Esophagus muscularis mucosa (tissue), 4 donors: ENCODE data around the gene FRY.

ENCODE experiments used
- EP300 ChIP-seq: sonication (generic); formaldehyde crosslinking; IDR thresholded peaks from one replicate; pipeline ENCODE4 v1.6.1; 2017; ENCODE audit warnings: antibody characterized with exemption
- POLR2A ChIP-seq: fragments of 450-650 bp; IDR thresholded peaks from one replicate; pipeline ENCODE4 v1.6.1; 2017; ENCODE audit warnings: antibody characterized with exemption, moderate library complexity, mild to moderate bottlenecking, low read depth
- POLR2AphosphoS5 ChIP-seq, 2 donors: sonication (generic); formaldehyde crosslinking; IDR thresholded peaks; one replicate each; pipeline ENCODE4 v1.6.1; 2017; ENCODE audit warnings: antibody characterized with exemption in 2 of 2
- TF ChIP-seq, protein P1 (sequence below), 3 experiments: fragments of 200-600 bp in 2 of 3; fragments of 450-650 bp in 1 of 3; sonication (generic) in 2 of 3; IDR thresholded peaks; one replicate each; pipeline ENCODE4 v1.5.1; 2017 to 2019; ENCODE audit warnings: antibody characterized with exemption in 3 of 3, mild to moderate bottlenecking in 2 of 3, moderate library complexity in 1 of 3

DNA sequence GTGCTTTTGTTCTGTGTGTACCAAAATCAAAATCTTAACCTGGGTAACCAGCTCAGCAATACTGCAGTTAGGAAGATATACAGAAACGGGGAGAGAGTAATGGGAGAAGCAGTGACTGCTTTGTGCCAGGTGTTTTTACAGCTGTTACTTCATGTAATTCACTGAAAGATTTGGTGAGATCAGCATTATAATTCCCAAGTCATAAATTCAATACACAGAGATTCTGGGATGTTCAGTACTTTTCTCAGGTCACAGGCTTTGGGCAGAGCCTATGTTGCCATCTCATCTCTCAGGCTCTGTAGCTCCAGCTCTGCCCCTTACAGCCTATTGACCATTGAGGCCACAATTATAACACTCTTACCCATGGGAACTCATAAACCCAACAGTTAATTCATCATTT, 145.1 kb downstream of the FRY start:
- TF ChIP-seq, protein P1, sequence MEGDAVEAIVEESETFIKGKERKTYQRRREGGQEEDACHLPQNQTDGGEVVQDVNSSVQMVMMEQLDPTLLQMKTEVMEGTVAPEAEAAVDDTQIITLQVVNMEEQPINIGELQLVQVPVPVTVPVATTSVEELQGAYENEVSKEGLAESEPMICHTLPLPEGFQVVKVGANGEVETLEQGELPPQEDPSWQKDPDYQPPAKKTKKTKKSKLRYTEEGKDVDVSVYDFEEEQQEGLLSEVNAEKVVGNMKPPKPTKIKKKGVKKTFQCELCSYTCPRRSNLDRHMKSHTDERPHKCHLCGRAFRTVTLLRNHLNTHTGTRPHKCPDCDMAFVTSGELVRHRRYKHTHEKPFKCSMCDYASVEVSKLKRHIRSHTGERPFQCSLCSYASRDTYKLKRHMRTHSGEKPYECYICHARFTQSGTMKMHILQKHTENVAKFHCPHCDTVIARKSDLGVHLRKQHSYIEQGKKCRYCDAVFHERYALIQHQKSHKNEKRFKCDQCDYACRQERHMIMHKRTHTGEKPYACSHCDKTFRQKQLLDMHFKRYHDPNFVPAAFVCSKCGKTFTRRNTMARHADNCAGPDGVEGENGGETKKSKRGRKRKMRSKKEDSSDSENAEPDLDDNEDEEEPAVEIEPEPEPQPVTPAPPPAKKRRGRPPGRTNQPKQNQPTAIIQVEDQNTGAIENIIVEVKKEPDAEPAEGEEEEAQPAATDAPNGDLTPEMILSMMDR (IDR thresholded peaks at IDR 0.05), result no peak
- no peak for TF ChIP-seq POLR2A
- no peak for TF ChIP-seq EP300
- no peak for TF ChIP-seq POLR2AphosphoS5 (IDR thresholded peaks at IDR 0.05)
